ENCODE measurements around the gene ARIH1. TPM values are rescaled to one million over a fixed set of nuclear protein-coding genes. Genes with fewer than 3 reads are reported as not detected.
A peak's percentile ranks its signal among the peaks of the same experiment; 100 is the strongest.
"Not testable (repeated sequence)": the region's sequence is repeated elsewhere in the genome, so short reads cannot be mapped to it uniquely, and the experiment has no call there.

ARIH1 gene, protein sequence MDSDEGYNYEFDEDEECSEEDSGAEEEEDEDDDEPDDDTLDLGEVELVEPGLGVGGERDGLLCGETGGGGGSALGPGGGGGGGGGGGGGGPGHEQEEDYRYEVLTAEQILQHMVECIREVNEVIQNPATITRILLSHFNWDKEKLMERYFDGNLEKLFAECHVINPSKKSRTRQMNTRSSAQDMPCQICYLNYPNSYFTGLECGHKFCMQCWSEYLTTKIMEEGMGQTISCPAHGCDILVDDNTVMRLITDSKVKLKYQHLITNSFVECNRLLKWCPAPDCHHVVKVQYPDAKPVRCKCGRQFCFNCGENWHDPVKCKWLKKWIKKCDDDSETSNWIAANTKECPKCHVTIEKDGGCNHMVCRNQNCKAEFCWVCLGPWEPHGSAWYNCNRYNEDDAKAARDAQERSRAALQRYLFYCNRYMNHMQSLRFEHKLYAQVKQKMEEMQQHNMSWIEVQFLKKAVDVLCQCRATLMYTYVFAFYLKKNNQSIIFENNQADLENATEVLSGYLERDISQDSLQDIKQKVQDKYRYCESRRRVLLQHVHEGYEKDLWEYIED
- 100 to 1,000 TPM; 155 to 175 TPM for total RNA-seq

GRCh38 chr15:72473614-72474465 is at the start of gene ARIH1:
TSS of gene ARIH1 (plus strand) at chr15:72474330. CDS start at chr15:72474640, 310 bp downstream.
- H3K4me3 Mint-ChIP-seq = peak within 1 kb of the TSS; percentile 97
- ATAC-seq (peak; percentile 94 to 96), DNase-seq (ENCODE audit: low spot score) (peak; percentile 96)
- H3K27me3 Mint-ChIP-seq = no peaks in the 10 kb centered on the region
- H3K4me1 Mint-ChIP-seq (ENCODE audit: low read depth in 2 of 2) = peaks cover 31 to 38% of the 10 kb centered on the region in 2 donors
- peaks cover 4% of the 10 kb centered on the region for H3K36me3 Mint-ChIP-seq
- no peaks in the 10 kb centered on the region for H3K9me3 Mint-ChIP-seq
- peak within 1 kb of the TSS; percentile 92 to 95 for H3K27ac Mint-ChIP-seq

GRCh38 chr15:72426753-72427152 is 47.4 kb upstream of the ARIH1 start:
- peaks cover 11 to 26% of the 10 kb centered on the region in 2 donors for H3K27me3 Mint-ChIP-seq

GRCh38 chr15:72437650-72438316 is 36.3 kb upstream of the ARIH1 start:
- Mint-ChIP-seq H3K27me3 (peaks cover 32 to 34% of the 10 kb centered on the region in 2 donors), H3K27ac (no peak overlapping the region), H3K4me3 (no peak overlapping the region), H3K36me3 (peaks cover 16% of the 10 kb centered on the region), H3K9me3 (peaks cover 12% of the 10 kb centered on the region), H3K4me1 (ENCODE audit: low read depth in 2 of 2) (no peaks in the 10 kb centered on the region)
- DNase-seq (ENCODE audit: low spot score) = no peak
- no peak for ATAC-seq

More at GRCh38 chr15:72426753-72427152, 47.4 kb upstream of the ARIH1 start:
- H3K9me3 Mint-ChIP-seq = peaks cover 6% of the 10 kb centered on the region
- no peak overlapping the region for H3K4me3 Mint-ChIP-seq
- H3K36me3 Mint-ChIP-seq = peaks cover 10% of the 10 kb centered on the region
- no peak for ATAC-seq
- no peak for DNase-seq (ENCODE audit: low spot score)
- H3K4me1 Mint-ChIP-seq (ENCODE audit: low read depth in 2 of 2) = no peaks in the 10 kb centered on the region
- no peak overlapping the region for H3K27ac Mint-ChIP-seq

DNA sequence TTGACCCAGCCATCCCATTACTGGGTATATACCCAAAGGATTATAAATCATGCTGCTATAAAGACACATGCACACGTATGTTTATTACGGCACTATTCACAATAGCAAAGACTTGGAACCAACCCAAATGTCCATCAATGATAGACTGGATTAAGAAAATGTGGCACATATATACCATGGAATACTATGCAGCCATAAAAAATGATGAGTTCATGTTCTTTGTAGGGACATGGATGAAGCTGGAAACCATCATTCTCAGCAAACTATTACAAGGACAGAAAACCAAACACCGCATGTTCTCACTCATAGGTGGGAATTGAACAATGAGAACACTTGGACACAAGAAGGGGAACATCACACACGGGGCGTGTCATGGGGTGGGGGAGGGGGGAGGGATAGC is 31.3 kb upstream of the ARIH1 start:
- ATAC-seq; H3K9me3 Mint-ChIP-seq; H3K27ac Mint-ChIP-seq; H3K36me3 Mint-ChIP-seq; DNase-seq (ENCODE audit: low spot score); H3K4me3 Mint-ChIP-seq; H3K4me1 Mint-ChIP-seq (ENCODE audit: low read depth in 2 of 2): not testable (repeated sequence)
- peaks cover 19 to 20% of the 10 kb centered on the region in 2 donors for H3K27me3 Mint-ChIP-seq

GRCh38 chr15:72445426-72445825 is 28.7 kb upstream of the ARIH1 start:
- no peak for ATAC-seq

GRCh38 chr15:72450805-72451204 is 23.3 kb upstream of the ARIH1 start:
- Mint-ChIP-seq H3K27me3 (peaks cover 6 to 9% of the 10 kb centered on the region in 2 donors), H3K4me3 (no peak overlapping the region), H3K36me3 (no peaks in the 10 kb centered on the region), H3K9me3 (no peaks in the 10 kb centered on the region), H3K27ac (no peak overlapping the region), H3K4me1 (ENCODE audit: low read depth in 2 of 2) (no peaks in the 10 kb centered on the region)
- DNase-seq (ENCODE audit: low spot score) (no peak), ATAC-seq (no peak)

More at GRCh38 chr15:72445426-72445825, 28.7 kb upstream of the ARIH1 start:
- Mint-ChIP-seq H3K4me1 (ENCODE audit: low read depth in 2 of 2) (no peaks in the 10 kb centered on the region), H3K27ac (no peak overlapping the region), H3K4me3 (no peak overlapping the region), H3K36me3 (no peaks in the 10 kb centered on the region), H3K9me3 (peaks cover 4% of the 10 kb centered on the region), H3K27me3 (peaks cover 13 to 16% of the 10 kb centered on the region in 2 donors)
- no peak for DNase-seq (ENCODE audit: low spot score)

- no peaks in the 10 kb centered on the region for H3K9me3 Mint-ChIP-seq
- no peak overlapping the region for H3K27ac Mint-ChIP-seq
- ATAC-seq (no peak), DNase-seq (ENCODE audit: low spot score) (no peak)
- H3K4me3 Mint-ChIP-seq = no peak overlapping the region
- no peaks in the 10 kb centered on the region for H3K36me3 Mint-ChIP-seq
- peaks cover 6 to 10% of the 10 kb centered on the region in 2 donors for H3K27me3 Mint-ChIP-seq
- no peaks in the 10 kb centered on the region for H3K4me1 Mint-ChIP-seq (ENCODE audit: low read depth in 2 of 2)
Observed at GRCh38 chr15:72451224-72451623, 22.9 kb upstream of the ARIH1 start.

GRCh38 chr15:72456684-72457083 is 17.4 kb upstream of the ARIH1 start:
- Mint-ChIP-seq H3K9me3 (no peaks in the 10 kb centered on the region), H3K36me3 (no peaks in the 10 kb centered on the region), H3K27ac (no peak overlapping the region), H3K27me3 (peaks cover 0 to 10% of the 10 kb centered on the region in 2 donors), H3K4me1 (ENCODE audit: low read depth in 2 of 2) (peaks cover 1 to 2% of the 10 kb centered on the region in 2 donors), H3K4me3 (no peak overlapping the region)
- DNase-seq (ENCODE audit: low spot score) = no peak
- ATAC-seq = no peak

- Mint-ChIP-seq H3K4me3 (no peak overlapping the region), H3K4me1 (ENCODE audit: low read depth in 2 of 2) (peaks cover 10 to 17% of the 10 kb centered on the region in 2 donors), H3K27me3 (peaks cover 0 to 4% of the 10 kb centered on the region in 2 donors), H3K9me3 (no peaks in the 10 kb centered on the region), H3K27ac (no peak overlapping the region), H3K36me3 (no peaks in the 10 kb centered on the region)
- no peak for DNase-seq (ENCODE audit: low spot score)
- no peak for ATAC-seq
Observed at GRCh38 chr15:72460402-72460801, 13.7 kb upstream of the ARIH1 start.

DNA sequence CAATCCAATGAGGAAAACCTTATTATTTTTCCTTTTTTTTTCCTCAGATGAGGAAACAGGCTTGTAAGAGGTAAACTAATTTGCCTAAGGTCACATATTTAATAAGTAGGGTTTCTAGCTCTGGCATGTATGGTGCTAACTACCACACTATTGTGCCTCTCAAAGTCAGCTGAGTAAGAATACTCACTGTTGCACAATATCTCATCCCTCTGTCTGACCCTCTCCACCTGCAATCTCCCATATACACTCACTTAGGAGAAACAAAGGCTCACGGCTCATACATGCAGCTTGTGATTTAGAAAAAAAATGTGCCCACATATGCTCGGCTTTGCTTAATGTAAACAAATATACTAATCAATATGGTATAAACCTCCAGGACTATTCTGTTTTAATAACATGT is 10.4 kb upstream of the ARIH1 start:
- Mint-ChIP-seq H3K4me3 (no peak overlapping the region), H3K27me3 (no peaks in the 10 kb centered on the region), H3K36me3 (no peaks in the 10 kb centered on the region), H3K27ac (peak overlapping the region in 1 of 2 donors; percentile 76), H3K4me1 (ENCODE audit: low read depth in 2 of 2) (peaks cover 10 to 17% of the 10 kb centered on the region in 2 donors), H3K9me3 (no peaks in the 10 kb centered on the region)
- no peak for ATAC-seq
- DNase-seq (ENCODE audit: low spot score) = no peak

- no peaks in the 10 kb centered on the region for H3K36me3 Mint-ChIP-seq
- no peak overlapping the region for H3K4me3 Mint-ChIP-seq
- ATAC-seq = no peak
- no peaks in the 10 kb centered on the region for H3K9me3 Mint-ChIP-seq
- no peak for DNase-seq (ENCODE audit: low spot score)
- H3K4me1 Mint-ChIP-seq (ENCODE audit: low read depth in 2 of 2) = peaks cover 10 to 17% of the 10 kb centered on the region in 2 donors
- no peaks in the 10 kb centered on the region for H3K27me3 Mint-ChIP-seq
- no peak overlapping the region for H3K27ac Mint-ChIP-seq
Observed at GRCh38 chr15:72464251-72464650, 9.9 kb upstream of the ARIH1 start.

- ATAC-seq (no peak), DNase-seq (ENCODE audit: low spot score) (no peak)
- H3K4me1 Mint-ChIP-seq (ENCODE audit: low read depth in 2 of 2) = peaks cover 8 to 9% of the 10 kb centered on the region in 2 donors
- H3K27me3 Mint-ChIP-seq = no peaks in the 10 kb centered on the region
- no peak overlapping the region for H3K4me3 Mint-ChIP-seq
- no peaks in the 10 kb centered on the region for H3K36me3 Mint-ChIP-seq
- H3K27ac Mint-ChIP-seq = no peak overlapping the region
- no peaks in the 10 kb centered on the region for H3K9me3 Mint-ChIP-seq
Observed at GRCh38 chr15:72468103-72468502, 6.0 kb upstream of the ARIH1 start.

DNA sequence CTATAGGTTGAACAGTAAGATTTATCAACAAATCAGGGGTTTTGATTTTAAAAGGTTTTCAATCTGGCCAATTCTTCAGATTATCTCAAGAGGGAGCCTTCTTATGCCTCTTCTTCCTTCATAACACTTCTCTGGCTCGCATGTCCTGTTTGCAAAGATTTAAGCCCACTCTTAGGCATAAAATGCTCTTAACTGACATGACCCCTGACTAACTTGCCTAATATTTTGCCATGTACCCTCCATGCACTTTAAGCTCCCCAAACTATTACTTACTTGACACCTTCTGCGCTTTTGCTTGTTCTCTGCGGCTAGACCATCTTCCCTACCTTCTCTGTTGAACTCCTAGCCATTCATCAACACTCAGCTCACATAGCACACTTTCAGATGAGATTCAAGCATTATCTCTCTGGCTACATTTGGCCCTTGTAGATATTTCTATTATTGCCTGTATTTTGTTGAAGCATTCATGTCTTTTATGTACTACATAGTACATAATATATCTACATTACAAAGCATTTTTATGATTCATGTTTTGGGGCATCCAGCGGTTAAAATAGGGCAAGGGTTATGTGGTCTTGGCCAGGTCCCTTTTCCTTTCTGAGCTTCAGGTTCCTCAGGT is 1.0 kb upstream of the ARIH1 start:
- Mint-ChIP-seq H3K4me3 (peak overlapping the region; percentile 97), H3K36me3 (peaks cover 4% of the 10 kb centered on the region), H3K27me3 (no peaks in the 10 kb centered on the region), H3K9me3 (no peaks in the 10 kb centered on the region), H3K27ac (peak overlapping the region; percentile 92 to 95), H3K4me1 (ENCODE audit: low read depth in 2 of 2) (peaks cover 26 to 33% of the 10 kb centered on the region in 2 donors)
- ATAC-seq (no peak), DNase-seq (ENCODE audit: low spot score) (no peak)

All from natural killer cell treated with Interleukin-12 subunit alpha and Interleukin-12 subunit beta and Interleukin-15 and Interleukin-18, amount 100 ng/mL, for 72 hours (primary cell).